Esophagus squamous epithelium (tissue), 5 donors: Measurements from ENCODE around the gene LRP2. TPM values are rescaled to one million over a fixed set of nuclear protein-coding genes. Genes with fewer than 3 reads are reported as not detected.

ENCODE experiments used
- DNase-seq: peaks from one replicate; lab custom pipeline; 2025; lab: John Stamatoyannopoulos, UW
- H3K27ac ChIP-seq, 4 donors: fragments of 200-600 bp; sonication (generic); one replicate each; pipeline ENCODE4 v1.5.1; 2016 to 2019; ENCODE audit warnings: mild to moderate bottlenecking in 1 of 4
- H3K27me3 ChIP-seq, 4 donors: fragments of 200-600 bp; sonication (generic); 1 replicate in 3 of 4; 2 replicates in 1 of 4; pipeline versions ENCODE4 v1.5.1 to v1.6.0; 2017 to 2021; ENCODE audit warnings: antibody characterized with exemption in 1 of 4
- H3K36me3 ChIP-seq, 3 donors: fragments of 200-600 bp; sonication (generic); one replicate each; pipeline ENCODE4 v1.5.1; 2016 to 2019
- H3K4me1 ChIP-seq, 3 donors: fragments of 200-600 bp; sonication (generic); one replicate each; pipeline ENCODE4 v1.5.1; 2017 to 2019
- H3K4me3 ChIP-seq, 4 donors: fragments of 200-600 bp; sonication (generic); 1 replicate in 3 of 4; 2 replicates in 1 of 4; pipeline ENCODE4 v1.5.1; 2016 to 2019; ENCODE audit warnings: mild to moderate bottlenecking in 2 of 4, moderate library complexity in 1 of 4
- H3K9me3 ChIP-seq, 3 donors: fragments of 200-600 bp; sonication (generic); one replicate each; pipeline ENCODE4 v1.5.1; 2016 to 2019
- CTCF ChIP-seq, 6 experiments: fragments of 450-650 bp in 4 of 6; fragments of 200-600 bp in 2 of 6; sonication (generic) in 2 of 6; IDR thresholded peaks; one replicate each; pipeline ENCODE4 v1.5.1; 2016 to 2019; ENCODE audit warnings: antibody characterized with exemption in 6 of 6, mild to moderate bottlenecking in 4 of 6, moderate library complexity in 4 of 6
- POLR2A ChIP-seq, 4 donors: fragments of 450-650 bp; IDR thresholded peaks; one replicate each; pipeline ENCODE4 v1.6.1; 2017; ENCODE audit warnings: antibody characterized with exemption in 4 of 4, mild to moderate bottlenecking in 4 of 4, moderate library complexity in 3 of 4
- WGBS, 2 donors: methylation state at CpG; one replicate each; pipeline ENCODE4 v1.1.5; 2018; 5-methylcytosine and 5-hydroxymethylcytosine counted together
- intact Hi-C: fragments of 100-400 bp; cut with DNase I; formaldehyde crosslinking; loops from one replicate; pipeline ENCODE4 v1.15.0; 2022
- total RNA-seq, 4 donors: library from RNA; depleted of rRNA; stranded (reverse); fragments of >200 nt; gene quantifications; one replicate each; pipeline ENCODE4 v1.1.0, GENCODE V29; 2016
- donor health status: DM: yes; HTN: yes; CAD: no.

Gene LRP2
- total RNA-seq, 4 donors from 2014 or later = under 0.01 to 0.04 TPM; not detected in 2

GRCh38 chr2:169200756-169201155 lies 161.6 kb downstream of the LRP2 start:
- no peak for TF ChIP-seq CTCF (IDR thresholded peaks at IDR 0.05)
- no peak for TF ChIP-seq POLR2A (IDR thresholded peaks at IDR 0.05)
- Histone ChIP-seq H3K27me3 (no peaks in the 10 kb centered on the region), H3K4me3 (no peak overlapping the region), H3K4me1 (no peaks in the 10 kb centered on the region), H3K27ac (no peak overlapping the region), H3K9me3 (no peaks in the 10 kb centered on the region), H3K36me3 (no peaks in the 10 kb centered on the region)
- DNase-seq = no peak
- WGBS, 2 donors = 84 to 91% methylated on average over 3 of the region's 3 CpGs
- intact Hi-C loops = no loop called here

GRCh38 chr2:169193618-169194017 lies 168.7 kb downstream of the LRP2 start:
- H3K9me3 ChIP-seq = no peaks in the 10 kb centered on the region
- no peak for TF ChIP-seq CTCF (IDR thresholded peaks at IDR 0.05)
- TF ChIP-seq POLR2A (IDR thresholded peaks at IDR 0.05) = no peak
- WGBS, 2 donors = 67 to 71% methylated on average over 5 of the region's 5 CpGs
- no peaks in the 10 kb centered on the region for H3K4me1 ChIP-seq
- H3K4me3 ChIP-seq = no peak overlapping the region
- no peak for DNase-seq
- H3K27ac ChIP-seq = no peak overlapping the region
- intact Hi-C loops = no loop called here
- H3K27me3 ChIP-seq = no peaks in the 10 kb centered on the region
- no peaks in the 10 kb centered on the region for H3K36me3 ChIP-seq

- DNase-seq = no peak
- no peaks in the 10 kb centered on the region for H3K9me3 ChIP-seq
- H3K4me3 ChIP-seq = no peak overlapping the region
- H3K27ac ChIP-seq = no peak overlapping the region
- H3K27me3 ChIP-seq = no peaks in the 10 kb centered on the region
- H3K36me3 ChIP-seq = no peaks in the 10 kb centered on the region
- H3K4me1 ChIP-seq = no peaks in the 10 kb centered on the region
- intact Hi-C loops = no loop called here
- TF ChIP-seq CTCF (IDR thresholded peaks at IDR 0.05) = no peak
- no peak for TF ChIP-seq POLR2A (IDR thresholded peaks at IDR 0.05)
- WGBS, 2 donors = 47 to 73% methylated on average over 5 of the region's 5 CpGs
These were observed 172.0 kb downstream of the LRP2 start for GRCh38 chr2:169190197-169190775.

GRCh38 chr2:169189132-169189531 lies 173.2 kb downstream of the LRP2 start:
- intact Hi-C loops = no loop called here
- Histone ChIP-seq H3K4me1 (no peaks in the 10 kb centered on the region), H3K9me3 (no peaks in the 10 kb centered on the region), H3K36me3 (no peaks in the 10 kb centered on the region), H3K27me3 (no peaks in the 10 kb centered on the region), H3K4me3 (no peak overlapping the region), H3K27ac (no peak overlapping the region)
- TF ChIP-seq CTCF (IDR thresholded peaks at IDR 0.05) (no peak), POLR2A (IDR thresholded peaks at IDR 0.05) (no peak)
- no peak for DNase-seq
- WGBS, 2 donors = 75 to 90% methylated on average over 3 of the region's 3 CpGs

- Histone ChIP-seq H3K4me3 (no peak overlapping the region), H3K27ac (no peak overlapping the region), H3K36me3 (no peaks in the 10 kb centered on the region), H3K27me3 (no peaks in the 10 kb centered on the region), H3K9me3 (no peaks in the 10 kb centered on the region), H3K4me1 (no peaks in the 10 kb centered on the region)
- TF ChIP-seq POLR2A (IDR thresholded peaks at IDR 0.05) = no peak
- TF ChIP-seq CTCF (IDR thresholded peaks at IDR 0.05) = no peak
- intact Hi-C loops = no loop called here
- no peak for DNase-seq
- 55 to 57% methylated on average over 8 of the region's 8 CpGs for WGBS, 2 donors
These were observed 176.6 kb downstream of the LRP2 start for GRCh38 chr2:169185711-169186110.
